ENCODE measurements around the gene CCNY.
"Not testable (repeated sequence)": the region's sequence is repeated elsewhere in the genome, so short reads cannot be mapped to it uniquely, and the experiment has no call there.

The CCNY gene

DNA sequence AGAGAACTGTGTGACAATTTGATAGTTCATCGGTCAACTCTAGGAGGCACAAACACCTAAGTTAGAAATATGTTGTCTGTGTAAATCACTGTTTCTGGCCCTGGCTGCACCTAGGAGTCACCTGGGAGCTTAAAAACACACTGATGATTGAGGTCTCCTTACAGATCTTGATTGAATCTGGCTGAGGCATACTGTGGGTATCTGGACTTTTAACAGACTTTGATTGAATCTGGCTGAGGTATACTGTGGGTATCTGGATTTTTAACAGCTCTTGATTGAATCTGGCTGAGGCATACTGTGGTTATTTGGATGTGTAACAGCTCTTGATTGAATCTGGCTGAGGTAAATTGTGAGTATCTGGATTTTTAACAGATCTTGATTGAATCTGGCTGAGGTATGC lies 181.9 kb downstream of the CCNY start:
- H3K36me3 ChIP-seq (ENCODE audit: control insufficient read depth, insufficient read depth, low read length, severe bottlenecking); H3K4me1 ChIP-seq (ENCODE audit: control insufficient read depth, insufficient read depth, low read length); H3K9ac ChIP-seq (ENCODE audit: low read length); H3K27me3 ChIP-seq (replicated peaks; ENCODE audit: control insufficient read depth, insufficient read depth, low read length); H3K4me3 ChIP-seq (ENCODE audit: low read length); H3K9me3 ChIP-seq (ENCODE audit: control insufficient read depth, low read length); DNase-seq (ENCODE audit: low read depth): not testable (repeated sequence)

- Histone ChIP-seq H3K27me3 (replicated peaks; ENCODE audit: control insufficient read depth, insufficient read depth, low read length) (no peaks in the 10 kb centered on the region), H3K9me3 (ENCODE audit: control insufficient read depth, low read length) (no peaks in the 10 kb centered on the region), H3K36me3 (ENCODE audit: control insufficient read depth, insufficient read depth, low read length, severe bottlenecking) (no peaks in the 10 kb centered on the region), H3K4me1 (ENCODE audit: control insufficient read depth, insufficient read depth, low read length) (peaks cover 5% of the 10 kb centered on the region), H3K9ac (ENCODE audit: low read length) (no peak overlapping the region), H3K4me3 (ENCODE audit: low read length) (no peak overlapping the region)
- DNase-seq (ENCODE audit: low read depth): no peak
Measured at GRCh38 chr10:35520996-35521395, 184.7 kb downstream of the CCNY start.

DNA sequence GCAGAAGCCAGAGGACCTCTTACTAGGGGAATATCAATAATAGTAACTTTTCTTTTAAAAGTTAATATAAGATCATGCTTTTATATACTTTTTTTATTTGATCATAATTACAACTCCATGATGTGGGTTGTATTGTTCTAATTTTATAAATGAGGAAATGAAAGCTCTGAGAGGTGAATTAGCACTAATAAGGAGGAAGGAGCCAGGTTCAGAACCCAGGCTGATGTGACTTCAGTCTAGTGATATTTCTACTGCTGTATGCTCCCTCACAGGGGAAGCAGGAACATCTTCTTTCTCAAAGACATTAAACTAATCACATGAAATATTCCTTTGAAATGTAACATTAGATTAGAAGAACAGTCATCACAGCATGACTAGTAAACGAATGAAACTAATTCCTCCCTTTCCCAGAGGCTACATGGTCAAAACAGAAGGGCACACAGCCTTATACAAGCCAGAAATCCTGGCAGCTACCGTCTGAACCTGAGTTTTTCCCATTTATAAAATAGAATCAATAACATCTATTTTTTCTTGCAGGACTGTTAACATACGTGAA lies 187.4 kb downstream of the CCNY start:
- H3K4me3 ChIP-seq (ENCODE audit: low read length): no peak overlapping the region
- H3K9me3 ChIP-seq (ENCODE audit: control insufficient read depth, low read length): no peaks in the 10 kb centered on the region
- no peak overlapping the region for H3K9ac ChIP-seq (ENCODE audit: low read length)
- DNase-seq (ENCODE audit: low read depth): no peak
- H3K4me1 ChIP-seq (ENCODE audit: control insufficient read depth, insufficient read depth, low read length): no peaks in the 10 kb centered on the region
- H3K36me3 ChIP-seq (ENCODE audit: control insufficient read depth, insufficient read depth, low read length, severe bottlenecking): no peaks in the 10 kb centered on the region
- H3K27me3 ChIP-seq (replicated peaks; ENCODE audit: control insufficient read depth, insufficient read depth, low read length): no peaks in the 10 kb centered on the region

- peaks cover 19% of the 10 kb centered on the region for H3K36me3 ChIP-seq (ENCODE audit: control insufficient read depth, insufficient read depth, low read length, severe bottlenecking)
- H3K9me3 ChIP-seq (ENCODE audit: control insufficient read depth, low read length): no peaks in the 10 kb centered on the region
- DNase-seq (ENCODE audit: low read depth): no peak
- H3K4me1 ChIP-seq (ENCODE audit: control insufficient read depth, insufficient read depth, low read length): no peaks in the 10 kb centered on the region
- H3K4me3 ChIP-seq (ENCODE audit: low read length): no peak overlapping the region
- H3K27me3 ChIP-seq (replicated peaks; ENCODE audit: control insufficient read depth, insufficient read depth, low read length): no peaks in the 10 kb centered on the region
- H3K9ac ChIP-seq (ENCODE audit: low read length): no peak overlapping the region
Measured at GRCh38 chr10:35526746-35527145, 190.4 kb downstream of the CCNY start.

DNA sequence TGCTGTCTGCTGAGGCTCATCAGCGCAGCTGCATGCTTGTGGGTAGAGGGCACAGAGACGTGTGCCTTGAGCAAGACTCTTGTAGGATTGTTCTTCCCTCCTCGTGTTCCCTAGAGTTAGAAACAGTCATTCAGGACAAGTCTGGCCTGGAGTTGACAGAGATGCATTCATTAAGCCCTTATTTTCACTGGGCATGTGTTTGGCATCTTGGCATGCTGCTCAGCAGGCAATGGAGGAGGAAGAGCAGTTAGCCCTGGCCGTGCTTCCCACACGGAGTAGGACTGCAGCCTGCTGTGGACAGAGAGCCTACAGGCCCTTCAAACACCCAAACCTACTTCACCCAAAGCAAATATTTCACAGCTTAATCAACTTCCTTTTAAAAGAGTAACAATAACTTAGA lies 195.8 kb downstream of the CCNY start:
- Histone ChIP-seq H3K36me3 (ENCODE audit: control insufficient read depth, insufficient read depth, low read length, severe bottlenecking) (peaks cover 58% of the 10 kb centered on the region), H3K4me3 (ENCODE audit: low read length) (no peak overlapping the region), H3K9ac (ENCODE audit: low read length) (no peak overlapping the region), H3K27me3 (replicated peaks; ENCODE audit: control insufficient read depth, insufficient read depth, low read length) (no peaks in the 10 kb centered on the region), H3K9me3 (ENCODE audit: control insufficient read depth, low read length) (no peaks in the 10 kb centered on the region), H3K4me1 (ENCODE audit: control insufficient read depth, insufficient read depth, low read length) (no peaks in the 10 kb centered on the region)
- no peak for DNase-seq (ENCODE audit: low read depth)

DNA sequence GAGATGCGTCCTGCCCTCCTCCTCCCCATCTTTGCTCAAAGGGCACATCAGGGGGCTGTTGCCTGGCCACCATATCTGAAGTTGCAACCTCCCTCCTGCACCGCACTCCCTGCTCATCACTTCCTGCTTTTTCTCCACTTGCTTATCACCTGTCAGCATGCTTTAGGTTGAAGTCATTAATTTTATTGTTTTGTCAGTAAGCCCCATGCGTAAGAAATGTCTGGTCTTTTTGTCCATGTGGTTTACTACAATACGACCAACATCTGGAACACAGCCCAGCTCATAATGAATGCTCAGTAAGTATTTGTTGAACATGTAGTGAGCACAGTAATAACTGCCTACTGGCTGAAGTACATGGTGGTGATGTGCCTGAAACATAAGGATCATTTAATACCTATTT lies 197.3 kb downstream of the CCNY start:
- Histone ChIP-seq H3K9ac (ENCODE audit: low read length) (no peak overlapping the region), H3K36me3 (ENCODE audit: control insufficient read depth, insufficient read depth, low read length, severe bottlenecking) (peaks cover 58% of the 10 kb centered on the region), H3K9me3 (ENCODE audit: control insufficient read depth, low read length) (no peaks in the 10 kb centered on the region), H3K4me3 (ENCODE audit: low read length) (no peak overlapping the region), H3K4me1 (ENCODE audit: control insufficient read depth, insufficient read depth, low read length) (no peaks in the 10 kb centered on the region), H3K27me3 (replicated peaks; ENCODE audit: control insufficient read depth, insufficient read depth, low read length) (no peaks in the 10 kb centered on the region)
- DNase-seq (ENCODE audit: low read depth): no peak

GRCh38 chr10:35535136-35535535 lies 198.8 kb downstream of the CCNY start:
- no peak for DNase-seq (ENCODE audit: low read depth)
- H3K4me3 ChIP-seq (ENCODE audit: low read length): no peak overlapping the region
- H3K36me3 ChIP-seq (ENCODE audit: control insufficient read depth, insufficient read depth, low read length, severe bottlenecking): peaks cover 56% of the 10 kb centered on the region
- H3K27me3 ChIP-seq (replicated peaks; ENCODE audit: control insufficient read depth, insufficient read depth, low read length): no peaks in the 10 kb centered on the region
- H3K9ac ChIP-seq (ENCODE audit: low read length): no peak overlapping the region
- H3K9me3 ChIP-seq (ENCODE audit: control insufficient read depth, low read length): no peaks in the 10 kb centered on the region
- peaks cover 2% of the 10 kb centered on the region for H3K4me1 ChIP-seq (ENCODE audit: control insufficient read depth, insufficient read depth, low read length)

DNA sequence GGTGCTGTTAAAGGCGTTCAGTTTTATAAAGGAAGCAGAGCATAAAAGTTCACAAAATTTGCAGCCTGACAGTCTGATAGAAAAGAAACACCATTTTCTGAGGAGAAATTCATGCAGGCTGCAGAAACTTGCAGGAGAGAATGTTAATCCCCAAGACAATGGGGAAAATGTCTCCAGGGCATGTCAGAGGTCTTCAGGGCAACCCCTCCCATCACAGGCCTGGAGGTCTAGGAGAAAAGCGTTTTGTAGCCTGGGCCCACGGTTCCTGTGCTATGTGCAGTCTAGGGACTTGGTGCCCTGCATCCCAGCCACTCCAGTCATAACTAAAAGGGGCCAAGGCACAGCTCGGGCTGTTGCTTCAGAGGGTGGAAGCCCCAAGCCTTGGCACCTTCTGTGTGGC lies 200.5 kb downstream of the CCNY start:
- Histone ChIP-seq H3K9me3 (ENCODE audit: control insufficient read depth, low read length) (no peaks in the 10 kb centered on the region), H3K4me3 (ENCODE audit: low read length) (no peak overlapping the region), H3K36me3 (ENCODE audit: control insufficient read depth, insufficient read depth, low read length, severe bottlenecking) (peaks cover 39% of the 10 kb centered on the region), H3K9ac (ENCODE audit: low read length) (no peak overlapping the region), H3K27me3 (replicated peaks; ENCODE audit: control insufficient read depth, insufficient read depth, low read length) (no peaks in the 10 kb centered on the region), H3K4me1 (ENCODE audit: control insufficient read depth, insufficient read depth, low read length) (peaks cover 12% of the 10 kb centered on the region)
- no peak for DNase-seq (ENCODE audit: low read depth)

- Histone ChIP-seq H3K4me1 (ENCODE audit: control insufficient read depth, insufficient read depth, low read length) (peaks cover 12% of the 10 kb centered on the region), H3K36me3 (ENCODE audit: control insufficient read depth, insufficient read depth, low read length, severe bottlenecking) (peaks cover 36% of the 10 kb centered on the region)
- DNase-seq (ENCODE audit: low read depth); H3K27me3 ChIP-seq (replicated peaks; ENCODE audit: control insufficient read depth, insufficient read depth, low read length); H3K4me3 ChIP-seq (ENCODE audit: low read length); H3K9ac ChIP-seq (ENCODE audit: low read length); H3K9me3 ChIP-seq (ENCODE audit: control insufficient read depth, low read length): not testable (repeated sequence)
Measured at GRCh38 chr10:35537925-35538324, 201.6 kb downstream of the CCNY start.

GRCh38 chr10:35540296-35541164 lies 204.2 kb downstream of the CCNY start:
- H3K4me1 ChIP-seq (ENCODE audit: control insufficient read depth, insufficient read depth, low read length): peaks cover 12% of the 10 kb centered on the region
- no peaks in the 10 kb centered on the region for H3K9me3 ChIP-seq (ENCODE audit: control insufficient read depth, low read length)
- peak overlapping the region; percentile 13 for H3K9ac ChIP-seq (ENCODE audit: low read length)
- H3K4me3 ChIP-seq (ENCODE audit: low read length): peak overlapping the region; percentile 49
- peaks cover 18% of the 10 kb centered on the region for H3K36me3 ChIP-seq (ENCODE audit: control insufficient read depth, insufficient read depth, low read length, severe bottlenecking)
- DNase-seq (ENCODE audit: low read depth): peak; percentile 21
- H3K27me3 ChIP-seq (replicated peaks; ENCODE audit: control insufficient read depth, insufficient read depth, low read length): no peaks in the 10 kb centered on the region

GRCh38 chr10:35541720-35542119 lies 205.4 kb downstream of the CCNY start:
- Histone ChIP-seq H3K36me3 (ENCODE audit: control insufficient read depth, insufficient read depth, low read length, severe bottlenecking) (peaks cover 16% of the 10 kb centered on the region), H3K9ac (ENCODE audit: low read length) (no peak overlapping the region), H3K27me3 (replicated peaks; ENCODE audit: control insufficient read depth, insufficient read depth, low read length) (no peaks in the 10 kb centered on the region), H3K4me3 (ENCODE audit: low read length) (no peak overlapping the region), H3K4me1 (ENCODE audit: control insufficient read depth, insufficient read depth, low read length) (peaks cover 21% of the 10 kb centered on the region), H3K9me3 (ENCODE audit: control insufficient read depth, low read length) (no peaks in the 10 kb centered on the region)
- DNase-seq (ENCODE audit: low read depth): no peak
